ENCODE results near the gene LSM10.

The LSM10 gene

DNA sequence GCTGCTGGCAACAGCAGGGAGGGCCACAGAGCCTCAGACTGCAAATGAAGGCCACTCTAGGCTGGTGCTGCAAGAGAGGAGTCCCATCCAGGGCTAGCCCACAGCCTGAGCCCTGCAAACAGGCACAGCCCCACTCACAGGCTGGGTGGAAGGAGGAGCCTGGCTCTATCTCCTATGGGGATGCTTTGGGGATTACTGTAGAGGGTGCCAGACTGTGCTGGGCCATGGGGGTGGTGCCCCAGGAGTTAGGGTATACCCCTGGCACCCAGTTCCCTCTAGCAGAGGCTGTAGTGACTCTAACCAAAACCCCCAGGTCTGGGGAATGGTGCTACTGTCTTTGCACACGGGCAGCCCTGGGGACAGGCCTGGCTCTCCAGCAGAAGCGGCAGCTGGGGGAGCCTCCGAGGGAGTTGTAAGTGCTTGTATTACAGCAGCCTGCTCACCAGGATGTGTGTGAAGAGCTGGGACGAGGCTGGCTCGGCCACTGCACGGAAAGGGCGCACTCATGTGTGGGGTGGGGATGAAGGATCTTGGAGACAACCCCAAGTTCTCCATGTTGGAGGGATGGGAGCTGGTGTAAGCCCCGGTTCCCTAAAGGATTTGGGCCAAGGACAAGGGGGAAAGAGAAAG, 50.9 kb downstream of the LSM10 start:
- no peaks in the 10 kb centered on the region for H4K20me1 ChIP-seq (ENCODE audit: control insufficient read depth, insufficient read depth, low read depth, low read length)
- no peaks in the 10 kb centered on the region for H3K27me3 ChIP-seq (ENCODE audit: control insufficient read depth, low read length)
- no peaks in the 10 kb centered on the region for H3K4me1 ChIP-seq (ENCODE audit: control insufficient read depth, low read length)
- H3K36me3 ChIP-seq (ENCODE audit: control insufficient read depth, low read length): peaks cover 89% of the 10 kb centered on the region
- no peaks in the 10 kb centered on the region for H3K79me2 ChIP-seq (ENCODE audit: control insufficient read depth, low read length)
- H3K4me2 ChIP-seq (ENCODE audit: low read length): no peak overlapping the region
- no peaks in the 10 kb centered on the region for H3K9me2 ChIP-seq (replicated peaks; ENCODE audit: control insufficient read depth, low read length)
- H3K4me3 ChIP-seq (ENCODE audit: low read length): no peak overlapping the region
- no peaks in the 10 kb centered on the region for H3K9me3 ChIP-seq (ENCODE audit: control insufficient read depth, insufficient read depth, low read length)
- H3K27ac ChIP-seq (ENCODE audit: low read depth, low read length): no peak overlapping the region
- TF ChIP-seq, protein P1, sequence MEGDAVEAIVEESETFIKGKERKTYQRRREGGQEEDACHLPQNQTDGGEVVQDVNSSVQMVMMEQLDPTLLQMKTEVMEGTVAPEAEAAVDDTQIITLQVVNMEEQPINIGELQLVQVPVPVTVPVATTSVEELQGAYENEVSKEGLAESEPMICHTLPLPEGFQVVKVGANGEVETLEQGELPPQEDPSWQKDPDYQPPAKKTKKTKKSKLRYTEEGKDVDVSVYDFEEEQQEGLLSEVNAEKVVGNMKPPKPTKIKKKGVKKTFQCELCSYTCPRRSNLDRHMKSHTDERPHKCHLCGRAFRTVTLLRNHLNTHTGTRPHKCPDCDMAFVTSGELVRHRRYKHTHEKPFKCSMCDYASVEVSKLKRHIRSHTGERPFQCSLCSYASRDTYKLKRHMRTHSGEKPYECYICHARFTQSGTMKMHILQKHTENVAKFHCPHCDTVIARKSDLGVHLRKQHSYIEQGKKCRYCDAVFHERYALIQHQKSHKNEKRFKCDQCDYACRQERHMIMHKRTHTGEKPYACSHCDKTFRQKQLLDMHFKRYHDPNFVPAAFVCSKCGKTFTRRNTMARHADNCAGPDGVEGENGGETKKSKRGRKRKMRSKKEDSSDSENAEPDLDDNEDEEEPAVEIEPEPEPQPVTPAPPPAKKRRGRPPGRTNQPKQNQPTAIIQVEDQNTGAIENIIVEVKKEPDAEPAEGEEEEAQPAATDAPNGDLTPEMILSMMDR (IDR thresholded peaks at IDR 0.05; ENCODE audit: low read depth, low read length, poor library complexity, severe bottlenecking): no peak
- no peak for TF ChIP-seq EZH2phosphoT487 (IDR thresholded peaks at IDR 0.05; ENCODE audit: borderline replicate concordance, low read length)
- no peaks in the 10 kb centered on the region for H3F3A ChIP-seq (ENCODE audit: control insufficient read depth, insufficient read depth)

DNA sequence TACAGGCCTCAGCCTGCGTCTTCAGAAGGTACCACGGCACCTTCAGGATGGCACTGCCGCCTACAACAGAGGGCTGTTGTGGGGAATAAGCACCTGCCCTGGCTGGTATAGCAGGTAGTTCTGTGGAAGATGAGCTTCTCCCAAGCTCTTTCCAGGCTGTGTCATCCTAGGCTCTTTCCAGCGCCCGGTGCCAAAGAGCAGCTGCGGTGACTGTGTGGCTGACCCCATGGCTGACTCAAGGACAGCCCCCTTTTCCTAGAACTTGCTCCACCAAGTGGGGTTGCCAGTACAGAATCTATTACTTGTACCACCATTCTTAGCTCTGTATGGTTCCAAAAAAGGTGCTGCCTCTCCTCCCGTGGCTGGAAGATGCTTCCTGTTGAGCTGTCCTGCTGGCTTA, 52.4 kb downstream of the LSM10 start:
- H3K27ac ChIP-seq (ENCODE audit: low read depth, low read length): no peak overlapping the region
- H4K20me1 ChIP-seq (ENCODE audit: control insufficient read depth, insufficient read depth, low read depth, low read length): no peaks in the 10 kb centered on the region
- no peaks in the 10 kb centered on the region for H3K79me2 ChIP-seq (ENCODE audit: control insufficient read depth, low read length)
- no peak overlapping the region for H3K4me2 ChIP-seq (ENCODE audit: low read length)
- no peak overlapping the region for H3K4me3 ChIP-seq (ENCODE audit: low read length)
- no peaks in the 10 kb centered on the region for H3F3A ChIP-seq (ENCODE audit: control insufficient read depth, insufficient read depth)
- H3K9me3 ChIP-seq (ENCODE audit: control insufficient read depth, insufficient read depth, low read length): no peaks in the 10 kb centered on the region
- H3K27me3 ChIP-seq (ENCODE audit: control insufficient read depth, low read length): no peaks in the 10 kb centered on the region
- H3K9me2 ChIP-seq (replicated peaks; ENCODE audit: control insufficient read depth, low read length): no peaks in the 10 kb centered on the region
- TF ChIP-seq EZH2phosphoT487 (IDR thresholded peaks at IDR 0.05; ENCODE audit: borderline replicate concordance, low read length): no peak
- TF ChIP-seq, protein P1 (IDR thresholded peaks at IDR 0.05; ENCODE audit: low read depth, low read length, poor library complexity, severe bottlenecking): no peak
- peaks cover 86% of the 10 kb centered on the region for H3K36me3 ChIP-seq (ENCODE audit: control insufficient read depth, low read length)
- H3K4me1 ChIP-seq (ENCODE audit: control insufficient read depth, low read length): no peaks in the 10 kb centered on the region

DNA sequence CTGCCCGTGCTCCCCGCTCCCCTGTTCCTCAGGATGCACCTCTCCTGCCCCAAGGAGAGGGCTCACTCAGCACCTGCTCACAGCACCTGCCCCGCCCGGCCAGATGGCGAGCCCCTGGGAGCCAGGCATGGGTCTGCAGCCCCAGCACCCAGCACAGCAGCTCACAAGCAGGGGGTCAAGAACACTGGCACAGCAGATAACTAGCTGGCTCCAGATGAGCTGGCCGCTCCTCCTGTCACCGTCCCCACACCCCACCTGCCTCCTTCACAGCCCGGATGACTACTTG, 53.4 kb downstream of the LSM10 start:
- no peaks in the 10 kb centered on the region for H3K9me2 ChIP-seq (replicated peaks; ENCODE audit: control insufficient read depth, low read length)
- no peaks in the 10 kb centered on the region for H3K27me3 ChIP-seq (ENCODE audit: control insufficient read depth, low read length)
- no peaks in the 10 kb centered on the region for H4K20me1 ChIP-seq (ENCODE audit: control insufficient read depth, insufficient read depth, low read depth, low read length)
- H3K4me1 ChIP-seq (ENCODE audit: control insufficient read depth, low read length): peaks cover 2% of the 10 kb centered on the region
- no peaks in the 10 kb centered on the region; the same call in 1 of the 2 replicates for H3F3A ChIP-seq (ENCODE audit: control insufficient read depth, insufficient read depth)
- no peaks in the 10 kb centered on the region for H3K79me2 ChIP-seq (ENCODE audit: control insufficient read depth, low read length)
- no peak for TF ChIP-seq EZH2phosphoT487 (IDR thresholded peaks at IDR 0.05; ENCODE audit: borderline replicate concordance, low read length)
- TF ChIP-seq, protein P1 (IDR thresholded peaks at IDR 0.05; ENCODE audit: low read depth, low read length, poor library complexity, severe bottlenecking): no peak
- H3K4me3 ChIP-seq (ENCODE audit: low read length): no peak overlapping the region
- H3K4me2 ChIP-seq (ENCODE audit: low read length): no peak overlapping the region
- H3K27ac ChIP-seq (ENCODE audit: low read depth, low read length): no peak overlapping the region
- H3K36me3 ChIP-seq (ENCODE audit: control insufficient read depth, low read length): peaks cover 84% of the 10 kb centered on the region
- no peaks in the 10 kb centered on the region for H3K9me3 ChIP-seq (ENCODE audit: control insufficient read depth, insufficient read depth, low read length)
